ENCODE data around the gene TUBAL3.
"Not testable (repeated sequence)": the region's sequence is repeated elsewhere in the genome, so short reads cannot be mapped to it uniquely, and the experiment has no call there.

Gene TUBAL3

GRCh38 chr10:5424751-5425150 is 20.1 kb upstream of the TUBAL3 start:
- DNase-seq (ENCODE audit: low read depth in 1 of 2, low spot score in 1 of 2), result no peak

- no peak for DNase-seq (ENCODE audit: low read depth in 1 of 2, low spot score in 1 of 2)
These were observed 19.1 kb upstream of the TUBAL3 start for GRCh38 chr10:5423771-5424170.

GRCh38 chr10:5419466-5420094 is 15.0 kb upstream of the TUBAL3 start:
- no peak for DNase-seq (ENCODE audit: low read depth in 1 of 2, low spot score in 1 of 2)

- no peak for DNase-seq (ENCODE audit: low read depth in 1 of 2, low spot score in 1 of 2)
These were observed 14.0 kb upstream of the TUBAL3 start for GRCh38 chr10:5418584-5418983.

GRCh38 chr10:5416981-5417380 is 12.4 kb upstream of the TUBAL3 start:
- DNase-seq (ENCODE audit: low read depth in 1 of 2, low spot score in 1 of 2), result no peak

GRCh38 chr10:5413012-5413938 is 8.6 kb upstream of the TUBAL3 start:
- DNase-seq (ENCODE audit: low read depth in 1 of 2, low spot score in 1 of 2), result no peak

- DNase-seq (ENCODE audit: low read depth in 1 of 2, low spot score in 1 of 2), result peak; percentile 51 to 55
These were observed 7.8 kb upstream of the TUBAL3 start, which contains the start of gene NET1 for GRCh38 chr10:5412277-5412941. NET1 (plus strand) TSS chr10:5412557; CDS start chr10:5412693, 136 bp downstream.

GRCh38 chr10:5411941-5412276 is 7.3 kb upstream of the TUBAL3 start:
- no peak for DNase-seq (ENCODE audit: low read depth in 1 of 2, low spot score in 1 of 2)

- not testable (repeated sequence) for DNase-seq (ENCODE audit: low read depth in 1 of 2, low spot score in 1 of 2)
These were observed 6.2 kb upstream of the TUBAL3 start for GRCh38 chr10:5410787-5411186.

GRCh38 chr10:5406918-5407317 is 2.3 kb upstream of the TUBAL3 start:
- no peak for DNase-seq (ENCODE audit: low read depth in 1 of 2, low spot score in 1 of 2)

- no peak for DNase-seq (ENCODE audit: low read depth in 1 of 2, low spot score in 1 of 2)
These were observed 1.8 kb downstream of the TUBAL3 start for GRCh38 chr10:5402798-5403197.

- no peak for DNase-seq (ENCODE audit: low read depth in 1 of 2, low spot score in 1 of 2)
These were observed 4.0 kb downstream of the TUBAL3 start for GRCh38 chr10:5400468-5401240.

- DNase-seq (ENCODE audit: low read depth in 1 of 2, low spot score in 1 of 2), result no peak
These were observed 5.3 kb downstream of the TUBAL3 start for GRCh38 chr10:5399332-5399731.

- no peak for DNase-seq (ENCODE audit: low read depth in 1 of 2, low spot score in 1 of 2)
These were observed 7.9 kb downstream of the TUBAL3 start for GRCh38 chr10:5396556-5397300.

- DNase-seq (ENCODE audit: low read depth in 1 of 2, low spot score in 1 of 2), result no peak
These were observed 9.5 kb downstream of the TUBAL3 start for GRCh38 chr10:5395168-5395567.

- DNase-seq (ENCODE audit: low read depth in 1 of 2, low spot score in 1 of 2), result no peak
These were observed 11.1 kb downstream of the TUBAL3 start for GRCh38 chr10:5393529-5393928.

- no peak for DNase-seq (ENCODE audit: low read depth in 1 of 2, low spot score in 1 of 2)
These were observed 12.8 kb downstream of the TUBAL3 start for GRCh38 chr10:5391790-5392189.

- no peak for DNase-seq (ENCODE audit: low read depth in 1 of 2, low spot score in 1 of 2)
These were observed 13.9 kb downstream of the TUBAL3 start for GRCh38 chr10:5390607-5391205.

- no peak for DNase-seq (ENCODE audit: low read depth in 1 of 2, low spot score in 1 of 2)
These were observed 17.5 kb downstream of the TUBAL3 start for GRCh38 chr10:5387169-5387568.

- no peak for DNase-seq (ENCODE audit: low read depth in 1 of 2, low spot score in 1 of 2)
These were observed 19.4 kb downstream of the TUBAL3 start for GRCh38 chr10:5385224-5385623.
